ENCODE results near the gene ZNF385B. TPM values are rescaled to one million over a fixed set of nuclear protein-coding genes. Genes with fewer than 3 reads are reported as not detected.
A peak's percentile ranks its signal among the peaks of the same experiment; 100 is the strongest.

The ZNF385B gene
- polyA plus RNA-seq, 4 donors, result 0.21 to 2.3 (median 0.22) TPM; not detected in 1

DNA sequence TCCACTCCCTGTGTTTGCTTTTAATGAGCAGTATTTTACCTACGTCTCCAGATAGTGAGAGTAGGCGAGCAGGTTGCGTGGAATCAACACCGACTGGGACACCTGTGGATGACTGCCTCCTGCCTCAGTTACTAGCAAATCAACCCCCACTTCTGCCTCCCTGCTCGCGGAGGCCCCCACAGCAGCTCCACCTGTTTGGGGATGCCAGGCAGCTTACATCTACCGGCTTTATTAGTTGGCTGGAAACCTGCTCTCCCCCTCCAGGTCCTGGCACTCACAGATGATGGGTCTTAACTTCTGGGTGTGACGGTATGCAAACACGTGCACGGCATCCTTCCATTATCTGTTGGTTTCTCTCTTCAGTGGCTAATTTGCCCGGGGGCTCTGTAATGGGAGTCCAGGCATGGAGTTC lies 432.3 kb downstream of the ZNF385B start:
- H3K4me3 ChIP-seq (ENCODE audit: low read depth in 1 of 3, low read length in 3 of 3), result no peak overlapping the region
- DNase-seq (no peak), FAIRE-seq (no peak)

GRCh38 chr2:179428649-179429048 lies 432.8 kb downstream of the ZNF385B start:
- H3K4me1 ChIP-seq (ENCODE audit: control insufficient read depth in 3 of 3, insufficient read depth in 2 of 3, low read depth in 1 of 3, low read length in 2 of 3), result no peaks in the 10 kb centered on the region
- no peak for DNase-seq
- no peak overlapping the region for H3K27ac ChIP-seq (ENCODE audit: low read depth in 1 of 3, low read length in 2 of 3)
- H3K27me3 ChIP-seq (ENCODE audit: control insufficient read depth in 3 of 3, insufficient read depth in 3 of 3, low read length in 3 of 3), result no peaks in the 10 kb centered on the region
- no peak overlapping the region for H3K4me3 ChIP-seq (ENCODE audit: low read depth in 1 of 3, low read length in 3 of 3)
- no peaks in the 10 kb centered on the region for H3K9me3 ChIP-seq (ENCODE audit: control insufficient read depth in 2 of 2, insufficient read depth in 1 of 2, low read depth in 1 of 2, low read length in 1 of 2)
- no peaks in the 10 kb centered on the region for H3K36me3 ChIP-seq (ENCODE audit: control insufficient read depth in 3 of 3, insufficient read depth in 2 of 3, low read depth in 1 of 3, low read length in 3 of 3)
- no peak for FAIRE-seq
- 29 to 52% (median 30%) methylated on average over 7 of the region's 7 CpGs for WGBS, 3 donors

More for the DNA sequence above, 432.3 kb downstream of the ZNF385B start:
- Histone ChIP-seq H3K9me3 (ENCODE audit: control insufficient read depth in 2 of 2, insufficient read depth in 1 of 2, low read depth in 1 of 2, low read length in 1 of 2) (no peaks in the 10 kb centered on the region), H3K36me3 (ENCODE audit: control insufficient read depth in 3 of 3, insufficient read depth in 2 of 3, low read depth in 1 of 3, low read length in 3 of 3) (no peaks in the 10 kb centered on the region), H3K27me3 (ENCODE audit: control insufficient read depth in 3 of 3, insufficient read depth in 3 of 3, low read length in 3 of 3) (no peaks in the 10 kb centered on the region), H3K4me1 (ENCODE audit: control insufficient read depth in 3 of 3, insufficient read depth in 2 of 3, low read depth in 1 of 3, low read length in 2 of 3) (no peaks in the 10 kb centered on the region), H3K27ac (ENCODE audit: low read depth in 1 of 3, low read length in 2 of 3) (no peak overlapping the region)
- WGBS, 3 donors, result 58 to 71% (median 65%) methylated on average over 11 of the region's 11 CpGs

DNA sequence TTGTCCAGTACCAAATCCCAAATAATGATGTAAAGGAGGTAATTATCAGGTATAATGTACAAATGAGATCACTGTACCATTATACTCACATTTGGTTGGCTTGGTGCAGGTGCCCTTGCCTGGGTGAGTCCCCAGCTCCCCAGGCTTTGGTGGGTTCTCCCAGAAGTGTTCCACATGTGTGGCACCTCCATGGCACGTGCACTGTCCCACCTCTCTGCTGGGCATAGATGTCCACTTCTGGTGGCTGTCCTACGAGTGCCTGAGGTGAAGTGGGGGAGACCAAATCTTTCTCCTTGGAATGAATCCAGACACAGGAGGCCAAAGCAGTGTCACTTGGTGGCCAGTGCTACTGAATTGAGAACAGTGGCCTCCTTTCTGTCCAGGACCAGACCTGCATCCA lies 434.3 kb downstream of the ZNF385B start:
- H3K27me3 ChIP-seq (ENCODE audit: control insufficient read depth in 3 of 3, insufficient read depth in 3 of 3, low read length in 3 of 3), result no peaks in the 10 kb centered on the region
- H3K9me3 ChIP-seq (ENCODE audit: control insufficient read depth in 2 of 2, insufficient read depth in 1 of 2, low read depth in 1 of 2, low read length in 1 of 2), result no peaks in the 10 kb centered on the region
- H3K27ac ChIP-seq (ENCODE audit: low read depth in 1 of 3, low read length in 2 of 3), result no peak overlapping the region
- FAIRE-seq (no peak), DNase-seq (no peak)
- WGBS, 3 donors, result 77 to 88% (median 87%) methylated on average over 2 of the region's 2 CpGs
- no peaks in the 10 kb centered on the region for H3K36me3 ChIP-seq (ENCODE audit: control insufficient read depth in 3 of 3, insufficient read depth in 2 of 3, low read depth in 1 of 3, low read length in 3 of 3)
- H3K4me1 ChIP-seq (ENCODE audit: control insufficient read depth in 3 of 3, insufficient read depth in 2 of 3, low read depth in 1 of 3, low read length in 2 of 3), result no peaks in the 10 kb centered on the region
- no peak overlapping the region for H3K4me3 ChIP-seq (ENCODE audit: low read depth in 1 of 3, low read length in 3 of 3)

GRCh38 chr2:179424571-179424970 lies 436.8 kb downstream of the ZNF385B start:
- FAIRE-seq (no peak), DNase-seq (no peak)
- Histone ChIP-seq H3K36me3 (ENCODE audit: control insufficient read depth in 3 of 3, insufficient read depth in 2 of 3, low read depth in 1 of 3, low read length in 3 of 3) (no peaks in the 10 kb centered on the region), H3K9me3 (ENCODE audit: control insufficient read depth in 2 of 2, insufficient read depth in 1 of 2, low read depth in 1 of 2, low read length in 1 of 2) (no peaks in the 10 kb centered on the region), H3K27me3 (ENCODE audit: control insufficient read depth in 3 of 3, insufficient read depth in 3 of 3, low read length in 3 of 3) (no peaks in the 10 kb centered on the region), H3K4me3 (ENCODE audit: low read depth in 1 of 3, low read length in 3 of 3) (no peak overlapping the region), H3K27ac (ENCODE audit: low read depth in 1 of 3, low read length in 2 of 3) (no peak overlapping the region), H3K4me1 (ENCODE audit: control insufficient read depth in 3 of 3, insufficient read depth in 2 of 3, low read depth in 1 of 3, low read length in 2 of 3) (no peaks in the 10 kb centered on the region)
- WGBS, 3 donors, result 75 to 82% (median 79%) methylated on average over 3 of the region's 3 CpGs

DNA sequence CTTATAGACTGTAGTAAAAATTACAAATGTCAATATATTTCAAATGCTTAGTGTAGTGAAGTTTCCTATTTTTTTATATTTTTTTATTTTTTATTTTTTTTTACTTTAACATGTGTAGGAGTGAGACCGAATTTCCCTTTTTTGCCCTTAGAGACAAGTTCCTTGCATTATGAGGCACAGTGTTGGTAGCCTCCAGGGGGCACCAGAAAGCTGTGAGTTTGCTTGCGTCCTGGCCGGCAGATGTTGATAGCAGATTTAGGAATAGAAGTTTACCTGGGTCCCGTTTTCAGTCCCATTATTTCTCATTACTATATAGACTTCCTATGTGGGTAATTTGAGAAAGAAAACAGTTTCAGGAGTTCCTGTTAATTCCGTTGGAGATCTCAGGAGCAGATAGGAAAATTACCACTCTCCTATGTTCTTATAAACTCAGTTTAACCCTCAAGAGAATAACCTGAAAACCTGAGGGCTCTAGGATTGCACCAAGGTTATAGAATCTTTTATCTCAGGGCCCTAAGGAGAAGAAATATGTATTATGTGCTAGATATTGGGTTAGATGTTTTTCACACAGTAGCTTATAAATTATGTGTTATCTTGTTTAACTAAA lies 439.3 kb downstream of the ZNF385B start:
- Histone ChIP-seq H3K27me3 (ENCODE audit: control insufficient read depth in 3 of 3, insufficient read depth in 3 of 3, low read length in 3 of 3) (no peaks in the 10 kb centered on the region), H3K9me3 (ENCODE audit: control insufficient read depth in 2 of 2, insufficient read depth in 1 of 2, low read depth in 1 of 2, low read length in 1 of 2) (no peaks in the 10 kb centered on the region), H3K4me1 (ENCODE audit: control insufficient read depth in 3 of 3, insufficient read depth in 2 of 3, low read depth in 1 of 3, low read length in 2 of 3) (no peaks in the 10 kb centered on the region), H3K27ac (ENCODE audit: low read depth in 1 of 3, low read length in 2 of 3) (no peak overlapping the region), H3K36me3 (ENCODE audit: control insufficient read depth in 3 of 3, insufficient read depth in 2 of 3, low read depth in 1 of 3, low read length in 3 of 3) (no peaks in the 10 kb centered on the region), H3K4me3 (ENCODE audit: low read depth in 1 of 3, low read length in 3 of 3) (no peak overlapping the region)
- peak; percentile 49 to 74 for DNase-seq
- FAIRE-seq, result no peak
- WGBS, 3 donors, result 2 to 7% (median 7%) methylated on average over 5 of the region's 5 CpGs

DNA sequence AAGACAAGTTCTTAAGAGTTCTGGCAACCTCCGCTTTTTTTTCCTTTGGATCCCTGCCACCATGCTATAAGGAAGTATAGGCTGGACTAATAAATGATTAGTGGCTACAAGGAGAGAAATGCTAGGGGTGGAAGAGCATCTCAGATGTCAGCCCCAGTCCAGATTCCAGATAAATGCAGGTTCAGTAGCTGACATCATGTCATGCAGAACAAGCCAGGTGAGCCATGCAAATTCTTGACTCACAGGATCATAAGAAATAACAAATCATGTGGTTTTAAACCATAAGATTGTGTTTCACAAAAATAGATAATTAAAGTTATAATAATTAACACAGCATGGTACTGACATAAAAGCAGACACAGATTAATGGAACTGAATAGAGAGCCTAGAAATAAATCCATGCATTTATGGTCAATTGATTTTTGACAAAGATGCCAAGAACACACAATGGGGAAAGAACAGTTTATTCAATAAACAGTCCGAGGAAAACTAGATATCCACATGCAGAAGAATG lies 443.9 kb downstream of the ZNF385B start:
- H3K4me3 ChIP-seq (ENCODE audit: low read depth in 1 of 3, low read length in 3 of 3), result no peak overlapping the region
- no peaks in the 10 kb centered on the region for H3K4me1 ChIP-seq (ENCODE audit: control insufficient read depth in 3 of 3, insufficient read depth in 2 of 3, low read depth in 1 of 3, low read length in 2 of 3)
- DNase-seq, result peak in 1 of 2 donors; percentile 4
- WGBS, 3 donors, result 18 to 46% (median 39%) methylated on average over 2 of the region's 2 CpGs
- no peak overlapping the region for H3K27ac ChIP-seq (ENCODE audit: low read depth in 1 of 3, low read length in 2 of 3)
- no peaks in the 10 kb centered on the region for H3K36me3 ChIP-seq (ENCODE audit: control insufficient read depth in 3 of 3, insufficient read depth in 2 of 3, low read depth in 1 of 3, low read length in 3 of 3)
- FAIRE-seq, result no peak
- no peaks in the 10 kb centered on the region for H3K27me3 ChIP-seq (ENCODE audit: control insufficient read depth in 3 of 3, insufficient read depth in 3 of 3, low read length in 3 of 3)
- H3K9me3 ChIP-seq (ENCODE audit: control insufficient read depth in 2 of 2, insufficient read depth in 1 of 2, low read depth in 1 of 2, low read length in 1 of 2), result no peaks in the 10 kb centered on the region

- WGBS, 3 donors, result 70 to 85% (median 80%) methylated on average over 3 of the region's 3 CpGs
- FAIRE-seq (no peak), DNase-seq (no peak)
These were observed 449.3 kb downstream of the ZNF385B start for GRCh38 chr2:179412112-179412511.

GRCh38 chr2:179410552-179411356 lies 450.7 kb downstream of the ZNF385B start:
- Histone ChIP-seq H3K36me3 (ENCODE audit: control insufficient read depth in 3 of 3, insufficient read depth in 2 of 3, low read depth in 1 of 3, low read length in 3 of 3) (no peaks in the 10 kb centered on the region), H3K4me3 (ENCODE audit: low read depth in 1 of 3, low read length in 3 of 3) (no peak overlapping the region), H3K9me3 (ENCODE audit: control insufficient read depth in 2 of 2, insufficient read depth in 1 of 2, low read depth in 1 of 2, low read length in 1 of 2) (no peaks in the 10 kb centered on the region), H3K4me1 (ENCODE audit: control insufficient read depth in 3 of 3, insufficient read depth in 2 of 3, low read depth in 1 of 3, low read length in 2 of 3) (no peaks in the 10 kb centered on the region), H3K27me3 (ENCODE audit: control insufficient read depth in 3 of 3, insufficient read depth in 3 of 3, low read length in 3 of 3) (no peaks in the 10 kb centered on the region), H3K27ac (ENCODE audit: low read depth in 1 of 3, low read length in 2 of 3) (no peak overlapping the region)
- FAIRE-seq (no peak), DNase-seq (peak; percentile 59 to 60)
- 27 to 39% (median 32%) methylated on average over 8 of the region's 8 CpGs for WGBS, 3 donors

More at GRCh38 chr2:179412112-179412511, 449.3 kb downstream of the ZNF385B start:
- Histone ChIP-seq H3K4me3 (ENCODE audit: low read depth in 1 of 3, low read length in 3 of 3) (no peak overlapping the region), H3K27me3 (ENCODE audit: control insufficient read depth in 3 of 3, insufficient read depth in 3 of 3, low read length in 3 of 3) (no peaks in the 10 kb centered on the region), H3K4me1 (ENCODE audit: control insufficient read depth in 3 of 3, insufficient read depth in 2 of 3, low read depth in 1 of 3, low read length in 2 of 3) (no peaks in the 10 kb centered on the region), H3K27ac (ENCODE audit: low read depth in 1 of 3, low read length in 2 of 3) (no peak overlapping the region), H3K9me3 (ENCODE audit: control insufficient read depth in 2 of 2, insufficient read depth in 1 of 2, low read depth in 1 of 2, low read length in 1 of 2) (no peaks in the 10 kb centered on the region), H3K36me3 (ENCODE audit: control insufficient read depth in 3 of 3, insufficient read depth in 2 of 3, low read depth in 1 of 3, low read length in 3 of 3) (no peaks in the 10 kb centered on the region)
